CD14-positive monocyte (primary cell): ENCODE measurements around the gene SRMS. TPM values are rescaled to one million over a fixed set of nuclear protein-coding genes. Genes with fewer than 3 reads are reported as not detected.

ENCODE experiments used
- DNase-seq, 3 donors: peaks; one replicate each; pipeline ENCODE4 v3.0.0-alpha.2; 2011 to 2022
- H2AFZ ChIP-seq: 2 replicates; pipeline ENCODE4 v1.6.0; 2012; ENCODE audit warnings: mild to moderate bottlenecking, low read depth, low read length, inconsistent platforms; ENCODE audit not compliant: insufficient read depth, poor library complexity, severe bottlenecking
- H3K27ac ChIP-seq, 2 donors: 1 replicate in 1 of 2; 2 replicates in 1 of 2; pipeline ENCODE4 v1.5.1; 2012 to 2013; ENCODE audit warnings: low read length in 2 of 2, control low read depth in 1 of 2, inconsistent platforms in 1 of 2, low read depth in 1 of 2, mild to moderate bottlenecking in 1 of 2
- H3K27me3 ChIP-seq, 2 donors: one replicate each; pipeline versions ENCODE4 v1.6.0 to v1.6.1; 2011 to 2013; ENCODE audit warnings: low read length in 2 of 2; ENCODE audit not compliant: control insufficient read depth in 2 of 2, insufficient read depth in 2 of 2
- H3K36me3 ChIP-seq, 2 donors: replicated peaks in 1 of 2; 1 replicate in 1 of 2; 2 replicates in 1 of 2; pipeline versions ENCODE4 v1.5.1 to v1.6.1; 2012 to 2013; ENCODE audit warnings: low read length in 2 of 2, control low read depth in 1 of 2, inconsistent platforms in 1 of 2, mild to moderate bottlenecking in 1 of 2; ENCODE audit not compliant: insufficient read depth in 2 of 2, control insufficient read depth in 1 of 2
- H3K4me1 ChIP-seq, 2 donors: 1 replicate in 1 of 2; 2 replicates in 1 of 2; pipeline versions ENCODE4 v1.5.1 to v1.6.1; 2012 to 2013; ENCODE audit warnings: low read length in 2 of 2, control low read depth in 1 of 2, inconsistent platforms in 1 of 2, mild to moderate bottlenecking in 1 of 2, moderate library complexity in 1 of 2; ENCODE audit not compliant: insufficient read depth in 2 of 2, control insufficient read depth in 1 of 2
- H3K4me2 ChIP-seq: replicated peaks from 2 replicates; pipeline ENCODE3; 2012; ENCODE audit warnings: low read length, moderate library complexity, mild to moderate bottlenecking; ENCODE audit not compliant: poor library complexity, severe bottlenecking; ENCODE audit errors: extremely low read depth
- H3K4me3 ChIP-seq, 3 experiments: fragments of 200-600 bp in 1 of 3; sonication (generic) in 1 of 3; replicated peaks in 1 of 3; 1 replicate in 2 of 3; 2 replicates in 1 of 3; pipeline ENCODE4 v1.5.1; 2011 to 2013; ENCODE audit warnings: low read length in 3 of 3, mild to moderate bottlenecking in 3 of 3, control low read depth in 2 of 3, low read depth in 2 of 3, inconsistent platforms in 1 of 3, moderate library complexity in 1 of 3
- H3K79me2 ChIP-seq: 2 replicates; pipeline ENCODE4 v1.6.0; 2012; ENCODE audit warnings: mild to moderate bottlenecking, control low read depth, inconsistent platforms, low read length, moderate library complexity; ENCODE audit not compliant: insufficient read depth
- H3K9ac ChIP-seq: 2 replicates; pipeline ENCODE4 v1.6.0; 2017; ENCODE audit warnings: low read length, mild to moderate bottlenecking; ENCODE audit not compliant: insufficient read depth, poor library complexity, severe bottlenecking
- H3K9me3 ChIP-seq, 2 donors: replicated peaks in 1 of 2; 1 replicate in 1 of 2; 2 replicates in 1 of 2; pipeline versions ENCODE4 v1.5.1 to v1.6.1; 2012 to 2013; ENCODE audit warnings: low read length in 2 of 2, control low read depth in 1 of 2; ENCODE audit not compliant: control insufficient read depth in 1 of 2, insufficient read depth in 1 of 2
- H4K20me1 ChIP-seq: 2 replicates; pipeline ENCODE4 v1.6.0; 2012; ENCODE audit warnings: mild to moderate bottlenecking, low read length, control low read depth, moderate library complexity; ENCODE audit not compliant: insufficient read depth
- H3K27ac Mint-ChIP-seq, 7 donors: one replicate each; pipeline ENCODE4 v1.8.0; 2020; ENCODE audit warnings: mild to moderate bottlenecking in 7 of 7, mixed read lengths in 7 of 7, moderate library complexity in 6 of 7, inconsistent platforms in 2 of 7
- H3K27me3 Mint-ChIP-seq, 3 donors: one replicate each; pipeline ENCODE4 v1.8.0; 2021 to 2022; ENCODE audit warnings: low read depth in 3 of 3, mild to moderate bottlenecking in 3 of 3, mixed read lengths in 3 of 3, moderate library complexity in 3 of 3, inconsistent platforms in 1 of 3
- H3K36me3 Mint-ChIP-seq, 2 donors: one replicate each; pipeline ENCODE4 v1.8.0; 2020; ENCODE audit warnings: mixed read lengths in 2 of 2, inconsistent platforms in 1 of 2, mild to moderate bottlenecking in 1 of 2
- H3K4me1 Mint-ChIP-seq: one replicate; pipeline ENCODE4 v1.8.0; 2020; ENCODE audit warnings: mild to moderate bottlenecking, mixed read lengths
- H3K4me3 Mint-ChIP-seq, 2 donors: one replicate each; pipeline ENCODE4 v1.8.0; 2020; ENCODE audit warnings: mild to moderate bottlenecking in 2 of 2, mixed read lengths in 2 of 2, moderate library complexity in 1 of 2
- H3K9me3 Mint-ChIP-seq, 7 donors: one replicate each; pipeline ENCODE4 v1.8.0; 2020 to 2022; ENCODE audit warnings: mixed read lengths in 7 of 7, mild to moderate bottlenecking in 6 of 7, moderate library complexity in 6 of 7, inconsistent platforms in 2 of 7
- CTCF ChIP-seq: fragments of 200-600 bp; IDR thresholded peaks from one replicate; pipeline ENCODE4 v1.8.0; 2022; ENCODE audit warnings: antibody characterized with exemption, mild to moderate bottlenecking
- WGBS: methylation state at CpG from one replicate; pipeline ENCODE4 v1.1.5; 2013; ENCODE audit warnings: missing lambda C conversion rate; ENCODE audit not compliant: insufficient coverage; 5-methylcytosine and 5-hydroxymethylcytosine counted together
- intact Hi-C, 2 donors: fragments of 100-400 bp; cut with micrococcal nuclease; formaldehyde crosslinking; loops; one replicate each; pipeline versions ENCODE4 v1.15.0 to v1.15.1; 2023
- polyA plus RNA-seq, 3 donors: library from polyadenylated mRNA; depleted of rRNA in 1 of 3; unstranded in 2 of 3; stranded (reverse) in 1 of 3; fragments of 300-500 nt in 2 of 3; fragments of >200 nt in 1 of 3; fragmentation: Illumina TruSeq in 2 of 3; gene quantifications; 1 replicate in 2 of 3; 2 replicates in 1 of 3; pipeline ENCODE4 v1.2.3, GENCODE V29; 2012 to 2021

The SRMS gene
- polyA plus RNA-seq, 3 donors: not detected

DNA sequence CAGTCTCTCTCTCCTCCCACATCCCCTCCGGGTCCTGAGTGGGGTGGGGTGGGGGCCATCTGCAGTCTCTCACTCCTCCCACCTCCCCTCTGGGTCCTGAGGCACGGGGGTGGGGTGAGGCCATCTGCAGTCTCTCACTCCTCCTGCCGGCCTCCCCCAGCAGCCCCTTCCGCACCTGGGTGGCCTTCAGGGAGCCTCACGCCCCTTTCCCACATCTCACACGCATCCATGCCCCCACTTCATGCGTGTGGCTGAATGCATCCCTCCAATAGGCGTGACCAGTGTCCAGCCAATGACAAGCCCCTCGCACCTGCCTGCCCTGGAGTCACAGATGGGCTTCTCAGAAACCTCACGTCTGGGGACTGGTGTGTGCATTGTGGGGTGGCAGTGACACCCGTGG, 993 bp upstream of the SRMS start:
- H3K9me3 ChIP-seq: peaks cover 0 to 7% of the 10 kb centered on the region in 2 donors
- Mint-ChIP-seq H3K36me3 (no peaks in the 10 kb centered on the region), H3K4me1 (peaks cover 9% of the 10 kb centered on the region), H3K4me3 (peak overlapping the region in 1 of 2 donors; percentile 65), H3K27me3 (peaks cover 42 to 88% (median 58%) of the 10 kb centered on the region in 3 donors), H3K27ac (no peak overlapping the region), H3K9me3 (peaks cover 2 to 9% (median 6%) of the 10 kb centered on the region in 7 donors)
- H3K27me3 ChIP-seq: peaks cover 0 to 55% of the 10 kb centered on the region in 2 donors
- peaks cover 11 to 14% of the 10 kb centered on the region in 2 donors for H3K4me1 ChIP-seq
- H3K79me2 ChIP-seq: no peaks in the 10 kb centered on the region
- no peaks in the 10 kb centered on the region for H3K36me3 ChIP-seq
- intact Hi-C loops: no loop called here
- H3K4me2 ChIP-seq: no peak overlapping the region
- no peak overlapping the region for H3K27ac ChIP-seq
- 69% methylated on average over 6 of the region's 11 CpGs for WGBS
- no peak overlapping the region for H3K4me3 ChIP-seq
- no peak for TF ChIP-seq CTCF
- peaks cover 4% of the 10 kb centered on the region for H4K20me1 ChIP-seq
- DNase-seq: no peak
- no peak overlapping the region for H3K9ac ChIP-seq
- no peak overlapping the region for H2AFZ ChIP-seq

DNA sequence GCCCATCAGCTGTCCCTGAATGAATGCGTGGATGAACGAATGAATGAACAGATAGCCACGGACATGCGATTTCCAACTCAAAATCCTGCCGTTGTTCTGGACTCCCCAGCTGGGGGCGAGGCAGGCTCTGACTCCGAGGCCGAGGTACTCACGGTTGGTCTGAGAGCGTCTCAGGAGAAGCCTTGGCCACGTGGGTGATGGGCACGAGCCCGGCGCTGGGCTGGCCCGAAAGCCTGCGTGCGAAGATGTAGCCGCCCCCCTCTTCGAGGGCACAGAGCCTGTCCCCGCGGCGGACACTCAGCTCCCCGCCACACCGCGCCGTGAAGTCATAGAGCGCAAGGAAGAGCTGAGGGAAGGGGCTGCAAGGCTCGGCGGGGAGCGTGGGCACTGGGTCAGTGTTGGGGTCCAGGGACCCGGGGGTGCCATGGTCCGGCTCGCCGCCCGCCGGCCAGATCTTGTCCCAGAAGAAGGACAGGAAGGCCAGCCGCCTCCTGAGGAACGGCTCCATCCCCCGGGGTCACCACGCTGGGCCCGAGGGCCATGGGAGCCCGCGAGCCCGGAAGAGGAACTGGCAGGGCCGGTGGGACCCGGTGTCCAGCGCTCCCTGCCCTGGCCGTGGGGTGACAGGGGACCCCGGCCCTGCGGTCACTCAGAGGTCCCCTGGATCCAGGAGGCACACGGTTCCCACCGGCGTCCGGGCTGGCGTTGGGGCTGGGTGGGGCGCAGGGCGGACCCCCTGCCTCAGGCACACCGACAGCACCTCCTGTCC, 409 bp downstream of the SRMS start:
- Mint-ChIP-seq H3K9me3 (peaks cover 0 to 5% (median under 1%) of the 10 kb centered on the region in 7 donors), H3K27ac (no peak overlapping the region), H3K4me3 (peak overlapping the region in 1 of 2 donors; percentile 42), H3K36me3 (no peaks in the 10 kb centered on the region), H3K4me1 (peaks cover 2% of the 10 kb centered on the region), H3K27me3 (peaks cover 33 to 78% (median 49%) of the 10 kb centered on the region in 3 donors)
- DNase-seq: no peak
- no peaks in the 10 kb centered on the region for H3K9me3 ChIP-seq
- TF ChIP-seq CTCF: no peak
- no peak overlapping the region for H3K27ac ChIP-seq
- H3K9ac ChIP-seq: no peak overlapping the region
- no peak overlapping the region for H3K4me2 ChIP-seq
- peaks cover 0 to under 1% of the 10 kb centered on the region in 2 donors for H3K4me1 ChIP-seq
- H3K36me3 ChIP-seq: no peaks in the 10 kb centered on the region
- peaks cover 0 to 46% of the 10 kb centered on the region in 2 donors for H3K27me3 ChIP-seq
- H4K20me1 ChIP-seq: no peaks in the 10 kb centered on the region
- intact Hi-C loops: no loop called here
- no peak overlapping the region for H3K4me3 ChIP-seq
- 65% methylated on average over 58 of the region's 58 CpGs for WGBS
- no peak overlapping the region for H2AFZ ChIP-seq
- no peaks in the 10 kb centered on the region for H3K79me2 ChIP-seq
